ENCODE results near the gene HOXD10.

The HOXD10 gene

GRCh38 chr2:176149481-176149938 lies 32.9 kb downstream of the HOXD10 start:
- POLR2A ChIA-PET: no interaction called here
- TF ChIP-seq, protein P1, sequence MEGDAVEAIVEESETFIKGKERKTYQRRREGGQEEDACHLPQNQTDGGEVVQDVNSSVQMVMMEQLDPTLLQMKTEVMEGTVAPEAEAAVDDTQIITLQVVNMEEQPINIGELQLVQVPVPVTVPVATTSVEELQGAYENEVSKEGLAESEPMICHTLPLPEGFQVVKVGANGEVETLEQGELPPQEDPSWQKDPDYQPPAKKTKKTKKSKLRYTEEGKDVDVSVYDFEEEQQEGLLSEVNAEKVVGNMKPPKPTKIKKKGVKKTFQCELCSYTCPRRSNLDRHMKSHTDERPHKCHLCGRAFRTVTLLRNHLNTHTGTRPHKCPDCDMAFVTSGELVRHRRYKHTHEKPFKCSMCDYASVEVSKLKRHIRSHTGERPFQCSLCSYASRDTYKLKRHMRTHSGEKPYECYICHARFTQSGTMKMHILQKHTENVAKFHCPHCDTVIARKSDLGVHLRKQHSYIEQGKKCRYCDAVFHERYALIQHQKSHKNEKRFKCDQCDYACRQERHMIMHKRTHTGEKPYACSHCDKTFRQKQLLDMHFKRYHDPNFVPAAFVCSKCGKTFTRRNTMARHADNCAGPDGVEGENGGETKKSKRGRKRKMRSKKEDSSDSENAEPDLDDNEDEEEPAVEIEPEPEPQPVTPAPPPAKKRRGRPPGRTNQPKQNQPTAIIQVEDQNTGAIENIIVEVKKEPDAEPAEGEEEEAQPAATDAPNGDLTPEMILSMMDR (IDR thresholded peaks at IDR 0.05; ENCODE audit: insufficient read depth, low read length, missing control alignments): no peak

DNA sequence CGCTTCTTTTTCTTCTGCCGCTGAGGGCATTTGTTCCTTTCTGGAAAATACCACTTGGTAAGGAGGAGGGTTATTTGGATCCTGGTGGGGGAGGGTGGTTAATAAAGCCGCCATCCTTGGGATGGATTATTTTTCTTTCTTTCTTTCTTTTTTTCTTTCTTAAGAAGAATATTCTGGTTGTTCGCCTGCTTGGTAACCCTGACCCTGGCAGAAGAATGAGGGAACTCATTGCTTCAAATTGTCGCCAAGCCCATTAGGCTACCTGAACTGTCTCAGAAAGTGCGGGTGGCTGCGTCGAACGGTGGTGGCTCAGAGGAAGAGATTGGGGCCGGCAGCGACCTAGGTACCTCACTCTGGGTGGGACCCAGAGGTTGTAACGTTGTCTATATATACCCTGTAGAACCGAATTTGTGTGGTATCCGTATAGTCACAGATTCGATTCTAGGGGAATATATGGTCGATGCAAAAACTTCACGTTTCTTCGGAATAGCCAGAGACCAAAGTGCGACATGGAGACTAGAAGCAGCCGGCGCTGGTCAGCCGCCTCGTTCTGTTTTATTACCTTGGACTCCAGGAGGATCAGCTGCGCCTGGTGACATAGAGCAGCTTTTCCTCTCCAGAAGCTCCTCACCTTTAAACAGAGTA lies 33.5 kb downstream of the HOXD10 start:
- H3K4me3 ChIP-seq (ENCODE audit: low read depth, low read length): no peak overlapping the region
- ChIA-PET POLR2A (no interaction called here), CTCF (interaction anchor here (0.8 to 16.2 kb wide), 7 partner anchors 9 to 504 kb away, joined by 3 to 190 read pairs (median 4); no protein-coding TSS in a partner anchor)
- no peak for DNase-seq (ENCODE audit: low read depth, low spot score)
- TF ChIP-seq, protein P1 (IDR thresholded peaks at IDR 0.05; ENCODE audit: insufficient read depth, low read length, missing control alignments): no peak

More at GRCh38 chr2:176149481-176149938, 32.9 kb downstream of the HOXD10 start:
- no peak overlapping the region for H3K4me3 ChIP-seq (ENCODE audit: low read depth, low read length)
- CTCF ChIA-PET: interaction anchor here (2.1 to 30.2 kb wide), 3 partner anchors 8 to 493 kb away, joined by 12 to 1421 read pairs (median 190); no protein-coding TSS in a partner anchor
- DNase-seq (ENCODE audit: low read depth, low spot score): no peak

DNA sequence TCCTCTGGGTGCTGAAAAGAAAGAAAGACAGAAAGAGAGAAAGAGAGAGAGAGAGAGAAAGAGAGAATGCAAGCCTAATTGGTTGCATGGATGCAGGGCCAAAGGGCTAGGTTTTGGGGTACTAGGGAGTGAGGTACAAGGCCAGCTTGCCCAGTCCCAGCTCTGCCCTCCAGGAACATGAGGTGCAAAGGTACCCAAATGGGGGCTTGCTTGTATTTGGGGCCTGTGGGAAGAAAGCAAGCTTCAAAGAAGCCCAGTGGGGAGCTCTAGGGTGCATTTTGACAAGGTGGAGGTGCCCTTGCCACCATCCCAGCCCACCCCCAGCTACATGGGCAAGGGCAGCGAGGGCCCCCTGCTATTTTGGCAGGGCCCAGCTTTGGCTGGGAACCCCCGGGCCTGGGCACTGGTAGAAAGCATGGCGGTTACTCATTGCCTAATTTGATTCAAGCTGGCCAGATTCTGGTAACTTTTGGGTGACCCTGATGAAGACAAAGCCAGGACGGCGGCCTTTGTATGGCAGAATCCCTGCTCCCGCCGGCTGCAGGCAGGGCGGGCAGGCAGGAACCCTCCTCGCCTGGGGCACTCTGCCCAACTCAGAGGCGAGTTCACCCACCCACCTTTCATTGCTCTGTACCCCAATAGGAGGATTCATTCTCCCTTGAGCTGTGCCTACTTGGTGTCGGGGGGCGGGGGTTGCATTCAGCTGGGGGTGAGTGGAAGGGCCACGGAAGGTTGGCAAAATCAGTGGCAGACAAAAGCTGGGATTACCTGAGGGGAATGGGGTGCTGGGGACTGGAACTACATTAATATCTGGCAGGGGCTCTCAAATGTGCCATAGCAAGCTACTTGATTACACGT lies 34.2 kb downstream of the HOXD10 start:
- TF ChIP-seq, protein P1 (IDR thresholded peaks at IDR 0.05; ENCODE audit: insufficient read depth, low read length, missing control alignments): no peak
- no peak for DNase-seq (ENCODE audit: low read depth, low spot score)
- no peak overlapping the region for H3K4me3 ChIP-seq (ENCODE audit: low read depth, low read length)
- CTCF ChIA-PET: interaction anchor here (0.7 to 16.2 kb wide), 10 partner anchors 9 to 503 kb away, joined by 3 to 190 read pairs (median 4); no protein-coding TSS in a partner anchor
- POLR2A ChIA-PET: interaction anchor here (1.2 kb wide), 1 partner anchor 11 kb away, joined by 5 read pairs; no protein-coding TSS in a partner anchor

GRCh38 chr2:176151442-176152287 lies 35.1 kb downstream of the HOXD10 start, which contains the start of gene HOXD4:
HOXD4 (plus strand) TSS chr2:176151550; CDS start chr2:176151634, 84 bp downstream.
- H3K4me3 ChIP-seq (ENCODE audit: low read depth, low read length): peak within 1 kb of the TSS; percentile 39
- TF ChIP-seq, protein P1 (IDR thresholded peaks at IDR 0.05; ENCODE audit: insufficient read depth, low read length, missing control alignments): no peak
- CTCF ChIA-PET: interaction anchor here (0.7 to 16.2 kb wide), 10 partner anchors 10 to 503 kb away, joined by 3 to 190 read pairs (median 4); no protein-coding TSS in a partner anchor
- POLR2A ChIA-PET: interaction anchor here (1.2 kb wide), 1 partner anchor 10 kb away, joined by 5 read pairs; no protein-coding TSS in a partner anchor
- no peak for DNase-seq (ENCODE audit: low read depth, low spot score)

DNA sequence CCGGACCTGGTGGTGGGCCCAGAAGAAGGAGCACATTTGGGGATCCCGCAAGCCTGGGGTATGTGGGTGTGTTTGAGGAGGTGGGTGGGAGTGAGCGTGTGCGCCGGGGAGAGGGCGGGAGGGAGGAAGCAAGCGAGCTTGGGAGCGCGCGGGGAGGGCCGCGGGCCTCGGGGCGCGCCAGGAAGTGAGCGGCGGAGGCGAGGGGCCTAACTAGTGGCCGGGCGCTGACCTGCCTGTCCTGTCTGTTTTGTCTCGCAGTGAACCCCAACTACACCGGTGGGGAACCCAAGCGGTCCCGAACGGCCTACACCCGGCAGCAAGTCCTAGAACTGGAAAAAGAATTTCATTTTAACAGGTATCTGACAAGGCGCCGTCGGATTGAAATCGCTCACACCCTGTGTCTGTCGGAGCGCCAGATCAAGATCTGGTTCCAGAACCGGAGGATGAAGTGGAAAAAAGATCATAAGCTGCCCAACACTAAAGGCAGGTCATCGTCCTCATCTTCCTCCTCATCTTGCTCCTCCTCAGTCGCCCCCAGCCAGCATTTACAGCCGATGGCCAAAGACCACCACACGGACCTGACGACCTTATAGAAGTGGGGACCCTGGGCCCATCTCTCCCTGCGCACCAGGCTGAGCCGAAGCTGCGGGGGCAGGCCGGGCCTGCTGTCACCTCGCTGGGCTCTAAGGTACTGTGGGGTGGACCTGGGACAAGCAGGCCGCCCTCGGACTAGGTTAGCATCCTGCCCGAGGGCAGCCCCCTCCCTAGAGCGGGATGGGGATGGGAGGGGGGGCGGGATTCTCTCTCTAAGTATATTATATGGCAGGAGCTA lies 36.0 kb downstream of the HOXD10 start:
- ChIA-PET POLR2A (interaction anchor here (1.2 kb wide), 1 partner anchor 9 kb away, joined by 5 read pairs; no protein-coding TSS in a partner anchor), CTCF (interaction anchor here (1.3 to 16.2 kb wide), 4 partner anchors 11 to 501 kb away, joined by 4 to 190 read pairs (median 5); no protein-coding TSS in a partner anchor)
- TF ChIP-seq, protein P1 (IDR thresholded peaks at IDR 0.05; ENCODE audit: insufficient read depth, low read length, missing control alignments): no peak
- H3K4me3 ChIP-seq (ENCODE audit: low read depth, low read length): peak overlapping the region; percentile 39
- no peak for DNase-seq (ENCODE audit: low read depth, low spot score)
